Measurements from ENCODE around the gene ELOVL1. TPM values are rescaled to one million over a fixed set of nuclear protein-coding genes. Genes with fewer than 3 reads are reported as not detected.
"Not testable (repeated sequence)": the region's sequence is repeated elsewhere in the genome, so short reads cannot be mapped to it uniquely, and the experiment has no call there.

Gene ELOVL1
- polyA plus RNA-seq, 1 experiment: 167 TPM

DNA sequence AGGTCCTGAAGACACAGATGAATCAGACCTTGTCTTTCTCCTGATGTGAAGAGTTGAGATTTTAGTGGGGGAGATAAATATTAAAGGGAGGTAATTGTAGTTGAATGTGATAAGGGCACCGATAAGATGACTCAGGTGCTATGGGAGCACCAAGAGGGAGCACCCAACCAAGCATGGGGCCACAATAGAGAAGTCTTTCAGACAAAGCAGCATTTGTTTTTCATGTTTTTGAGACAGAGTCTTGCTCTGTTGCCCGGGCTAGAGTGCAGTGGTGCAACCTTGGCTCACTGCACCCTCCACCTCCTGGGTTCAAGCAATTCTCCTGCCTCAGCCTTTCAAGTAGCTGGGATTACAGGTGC lies 38.0 kb upstream of the ELOVL1 start:
- H3K9me3 ChIP-seq (ENCODE audit: control insufficient read depth, insufficient read depth, low read length): no peaks in the 10 kb centered on the region
- no peak overlapping the region for H3K4me3 ChIP-seq (ENCODE audit: low read depth, low read length)
- no peak for DNase-seq (ENCODE audit: low read depth, low spot score)
- POLR2A ChIA-PET: no interaction called here
- CTCF ChIA-PET: interaction anchor here (1.2 kb wide), 1 partner anchor 8 kb away, joined by 4 read pairs; no protein-coding TSS in a partner anchor
- TF ChIP-seq, protein P1, sequence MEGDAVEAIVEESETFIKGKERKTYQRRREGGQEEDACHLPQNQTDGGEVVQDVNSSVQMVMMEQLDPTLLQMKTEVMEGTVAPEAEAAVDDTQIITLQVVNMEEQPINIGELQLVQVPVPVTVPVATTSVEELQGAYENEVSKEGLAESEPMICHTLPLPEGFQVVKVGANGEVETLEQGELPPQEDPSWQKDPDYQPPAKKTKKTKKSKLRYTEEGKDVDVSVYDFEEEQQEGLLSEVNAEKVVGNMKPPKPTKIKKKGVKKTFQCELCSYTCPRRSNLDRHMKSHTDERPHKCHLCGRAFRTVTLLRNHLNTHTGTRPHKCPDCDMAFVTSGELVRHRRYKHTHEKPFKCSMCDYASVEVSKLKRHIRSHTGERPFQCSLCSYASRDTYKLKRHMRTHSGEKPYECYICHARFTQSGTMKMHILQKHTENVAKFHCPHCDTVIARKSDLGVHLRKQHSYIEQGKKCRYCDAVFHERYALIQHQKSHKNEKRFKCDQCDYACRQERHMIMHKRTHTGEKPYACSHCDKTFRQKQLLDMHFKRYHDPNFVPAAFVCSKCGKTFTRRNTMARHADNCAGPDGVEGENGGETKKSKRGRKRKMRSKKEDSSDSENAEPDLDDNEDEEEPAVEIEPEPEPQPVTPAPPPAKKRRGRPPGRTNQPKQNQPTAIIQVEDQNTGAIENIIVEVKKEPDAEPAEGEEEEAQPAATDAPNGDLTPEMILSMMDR (IDR thresholded peaks at IDR 0.05; ENCODE audit: low read depth, low read length): no peak
- no peak overlapping the region for H3K27ac ChIP-seq (ENCODE audit: low read depth, low read length)
- H3K27me3 ChIP-seq (ENCODE audit: control insufficient read depth, insufficient read depth, low read length): no peaks in the 10 kb centered on the region

DNA sequence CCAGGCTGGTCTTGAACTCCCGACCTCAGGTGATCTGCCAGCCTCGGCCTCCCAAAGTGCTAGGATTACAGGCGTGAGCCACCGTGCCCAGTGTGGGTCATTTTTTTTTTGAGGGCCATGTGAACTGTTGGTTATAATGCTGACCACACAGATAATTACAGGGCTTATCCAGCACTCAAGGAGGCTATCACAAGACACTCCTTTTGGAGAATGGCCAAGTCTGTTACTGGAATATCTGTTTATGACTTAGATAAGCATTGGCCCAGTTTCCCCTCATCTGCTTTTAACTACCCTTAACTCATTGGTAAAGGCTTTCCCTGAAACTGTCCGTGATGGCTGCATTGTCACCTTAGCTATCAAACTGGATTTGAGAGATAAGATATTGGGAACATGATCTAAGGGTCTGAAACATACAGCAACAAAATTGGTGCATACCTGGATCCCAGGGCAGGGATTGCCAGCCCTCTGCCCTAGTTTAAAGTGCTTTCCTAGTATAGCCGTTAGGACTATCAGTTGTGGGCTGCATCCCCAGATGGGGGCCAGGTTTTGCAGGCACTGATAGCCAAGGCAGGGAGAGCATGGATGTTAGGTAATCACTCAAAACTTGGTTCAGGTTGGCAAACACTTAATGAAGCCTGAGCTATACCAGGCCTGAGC lies 37.5 kb upstream of the ELOVL1 start:
- ChIA-PET POLR2A (no interaction called here), CTCF (interaction anchor here (1.2 kb wide), 1 partner anchor 9 kb away, joined by 4 read pairs; no protein-coding TSS in a partner anchor)
- Histone ChIP-seq H3K27me3 (ENCODE audit: control insufficient read depth, insufficient read depth, low read length) (no peaks in the 10 kb centered on the region), H3K27ac (ENCODE audit: low read depth, low read length) (no peak overlapping the region), H3K9me3 (ENCODE audit: control insufficient read depth, insufficient read depth, low read length) (no peaks in the 10 kb centered on the region), H3K4me3 (ENCODE audit: low read depth, low read length) (no peak overlapping the region)
- no peak for DNase-seq (ENCODE audit: low read depth, low spot score)
- TF ChIP-seq, protein P1 (IDR thresholded peaks at IDR 0.05; ENCODE audit: low read depth, low read length): no peak

DNA sequence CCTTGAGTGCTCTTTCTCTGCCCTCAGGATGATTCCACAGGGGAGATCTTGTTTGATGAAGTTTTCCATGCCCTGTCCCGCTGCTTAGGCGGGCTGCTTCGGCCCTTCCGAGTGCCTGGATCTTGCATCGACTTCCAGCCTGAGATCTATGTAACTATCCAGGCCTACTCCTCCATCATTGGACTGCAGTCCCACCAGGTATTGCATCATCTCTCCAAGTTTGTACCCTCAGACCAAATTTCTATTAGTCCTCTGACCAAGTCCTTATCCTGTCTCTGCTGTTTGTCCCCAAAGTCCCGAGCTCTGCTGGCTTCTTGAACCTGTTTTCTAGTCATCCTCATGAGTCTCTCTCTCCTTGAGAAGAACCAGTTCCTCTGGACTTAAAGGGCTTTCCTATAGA lies 36.5 kb upstream of the ELOVL1 start:
- H3K27ac ChIP-seq (ENCODE audit: low read depth, low read length): no peak overlapping the region
- ChIA-PET POLR2A (no interaction called here), CTCF (interaction anchor here (0.6 kb wide), 1 partner anchor 601 kb away, joined by 3 read pairs; no protein-coding TSS in a partner anchor)
- DNase-seq (ENCODE audit: low read depth, low spot score): no peak
- TF ChIP-seq, protein P1 (IDR thresholded peaks at IDR 0.05; ENCODE audit: low read depth, low read length): no peak
- no peaks in the 10 kb centered on the region for H3K27me3 ChIP-seq (ENCODE audit: control insufficient read depth, insufficient read depth, low read length)
- H3K9me3 ChIP-seq (ENCODE audit: control insufficient read depth, insufficient read depth, low read length): no peaks in the 10 kb centered on the region
- H3K4me3 ChIP-seq (ENCODE audit: low read depth, low read length): no peak overlapping the region

DNA sequence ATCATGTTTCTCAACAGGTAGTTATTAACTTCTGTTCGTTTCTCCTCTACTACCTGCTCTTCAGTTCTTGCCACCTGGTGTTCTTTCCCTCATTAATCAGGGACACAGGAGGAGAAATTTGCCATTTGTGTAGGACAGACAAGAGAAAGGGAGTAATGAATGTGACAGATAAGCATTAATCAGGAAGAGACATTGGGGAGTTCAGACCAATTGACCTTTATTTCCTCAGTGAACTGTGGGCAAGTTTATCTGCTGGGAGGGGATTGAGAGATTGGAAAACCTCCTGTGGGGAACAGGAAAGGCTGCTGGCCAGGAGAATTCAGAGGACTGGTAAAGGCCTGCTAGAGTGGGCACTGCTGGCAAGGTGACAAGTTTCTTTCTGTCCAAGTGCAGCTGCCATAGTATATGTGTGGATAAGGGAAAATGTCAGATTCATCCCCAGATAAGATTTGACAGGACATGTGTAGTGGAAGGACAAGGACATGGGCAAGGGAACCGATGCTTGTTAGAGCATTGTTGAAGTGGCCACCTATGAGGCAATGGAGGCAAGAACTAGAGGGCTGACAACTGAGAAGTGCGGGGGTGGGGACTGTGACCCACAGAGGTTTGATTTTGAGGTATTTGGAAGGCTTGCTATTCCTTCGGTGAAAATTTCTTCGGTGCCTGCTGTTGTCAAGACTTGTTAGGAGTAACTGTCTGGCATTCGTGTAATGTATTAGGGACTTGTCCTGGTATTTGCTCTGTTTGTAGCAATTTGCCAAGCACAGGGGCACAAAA lies 34.5 kb upstream of the ELOVL1 start:
- Histone ChIP-seq H3K27ac (ENCODE audit: low read depth, low read length) (no peak overlapping the region), H3K9me3 (ENCODE audit: control insufficient read depth, insufficient read depth, low read length) (no peaks in the 10 kb centered on the region), H3K4me3 (ENCODE audit: low read depth, low read length) (no peak overlapping the region), H3K27me3 (ENCODE audit: control insufficient read depth, insufficient read depth, low read length) (no peaks in the 10 kb centered on the region)
- ChIA-PET POLR2A (no interaction called here), CTCF (interaction anchor here (0.6 kb wide), 1 partner anchor 16 kb away, joined by 7 read pairs; no protein-coding TSS in a partner anchor)
- DNase-seq (ENCODE audit: low read depth, low spot score): no peak
- TF ChIP-seq, protein P1 (IDR thresholded peaks at IDR 0.05; ENCODE audit: low read depth, low read length): no peak

DNA sequence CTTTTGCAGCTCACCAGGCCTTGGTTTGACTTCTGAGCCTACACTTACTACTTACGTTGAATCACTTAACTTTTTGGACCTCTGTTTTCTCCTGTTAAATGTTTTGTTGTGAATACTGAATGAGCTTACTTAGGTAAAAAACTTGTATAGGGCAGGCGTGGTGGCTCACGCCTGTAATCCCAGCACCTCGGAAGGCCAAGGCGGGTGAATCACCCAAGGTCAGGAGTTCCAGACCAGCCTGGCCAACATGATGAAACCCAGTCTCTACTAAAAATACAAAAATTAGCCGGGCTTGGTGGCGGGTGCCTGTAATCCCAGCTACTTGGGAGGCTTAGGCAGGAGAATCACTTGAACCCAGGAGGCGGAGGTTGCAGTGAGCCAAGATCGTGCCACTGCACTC lies 32.6 kb upstream of the ELOVL1 start:
- H3K27ac ChIP-seq (ENCODE audit: low read depth, low read length); H3K9me3 ChIP-seq (ENCODE audit: control insufficient read depth, insufficient read depth, low read length); H3K4me3 ChIP-seq (ENCODE audit: low read depth, low read length); POLR2A ChIA-PET; H3K27me3 ChIP-seq (ENCODE audit: control insufficient read depth, insufficient read depth, low read length); DNase-seq (ENCODE audit: low read depth, low spot score): not testable (repeated sequence)
- CTCF ChIA-PET: interaction anchor here (0.7 kb wide), 1 partner anchor 651 kb away, joined by 3 read pairs; no protein-coding TSS in a partner anchor

All from AG04450 (cell line).